Stimulated activated CD4-positive, alpha-beta T cell treated with anti-CD3 and anti-CD28 coated beads, Interleukin-2, amount 100 ng/mL, for 48 hours (primary cell): Measurements from ENCODE around the gene INTS6.
A peak's percentile ranks its signal among the peaks of the same experiment; 100 is the strongest.

Experiments
- DNase-seq, 2 donors: peaks; one replicate each; pipeline ENCODE4 v3.0.0-alpha.2; 2020

Gene INTS6

GRCh38 chr13:51452361-51453206 lies at the start of gene INTS6:
INTS6 (minus strand) TSS chr13:51453036; CDS start chr13:51452525, 511 bp downstream.
- peak; percentile 97 to 98 for DNase-seq

- peak; percentile 15 to 17 for DNase-seq
These were observed 49.4 kb upstream of the INTS6 start for GRCh38 chr13:51502153-51502651.

GRCh38 chr13:51501592-51502152 lies 48.8 kb upstream of the INTS6 start:
- no peak for DNase-seq

- DNase-seq, result no peak
These were observed 48.3 kb upstream of the INTS6 start for GRCh38 chr13:51501096-51501495.

GRCh38 chr13:51500687-51501086 lies 47.9 kb upstream of the INTS6 start:
- no peak for DNase-seq

- DNase-seq, result no peak
These were observed 47.0 kb upstream of the INTS6 start for GRCh38 chr13:51499841-51500240.

- DNase-seq, result no peak
These were observed 42.5 kb upstream of the INTS6 start for GRCh38 chr13:51495316-51495715.

GRCh38 chr13:51494156-51494555 lies 41.3 kb upstream of the INTS6 start:
- DNase-seq, result no peak

- no peak for DNase-seq
These were observed 35.4 kb upstream of the INTS6 start for GRCh38 chr13:51488212-51488611.

- DNase-seq, result no peak
These were observed 28.8 kb upstream of the INTS6 start for GRCh38 chr13:51481656-51482055.

GRCh38 chr13:51479199-51479523 lies 26.3 kb upstream of the INTS6 start:
- DNase-seq, result no peak

- DNase-seq, result no peak
These were observed 25.8 kb upstream of the INTS6 start for GRCh38 chr13:51478418-51479198.

- no peak for DNase-seq
These were observed 25.0 kb upstream of the INTS6 start for GRCh38 chr13:51477653-51478324.

- DNase-seq, result no peak
These were observed 24.3 kb upstream of the INTS6 start for GRCh38 chr13:51477149-51477548.

GRCh38 chr13:51475727-51476501 lies 23.1 kb upstream of the INTS6 start:
- DNase-seq, result no peak

GRCh38 chr13:51469790-51470189 lies 17.0 kb upstream of the INTS6 start:
- DNase-seq, result no peak

GRCh38 chr13:51467730-51468129 lies 14.9 kb upstream of the INTS6 start:
- DNase-seq, result no peak

- no peak for DNase-seq
These were observed 12.3 kb upstream of the INTS6 start for GRCh38 chr13:51465124-51465523.

GRCh38 chr13:51457086-51457815 lies 4.4 kb upstream of the INTS6 start:
- no peak for DNase-seq

- DNase-seq, result no peak
These were observed 3.7 kb upstream of the INTS6 start for GRCh38 chr13:51456510-51456909.

GRCh38 chr13:51455532-51455931 lies 2.7 kb upstream of the INTS6 start:
- no peak for DNase-seq
